Hematopoietic multipotent progenitor cell treated with erythropoietin and hydrocortisone succinate and interleukin-3 and kit ligand, for 4 days (in vitro differentiated cells): ENCODE data around the gene TSHZ3.
A peak's percentile ranks its signal among the peaks of the same experiment; 100 is the strongest.

Experiments
- DNase-seq: peaks from one replicate; pipeline ENCODE4 v3.0.0-alpha.2; 2015

Gene TSHZ3

GRCh38 chr19:31280287-31281006 is 68.8 kb downstream of the TSHZ3 start:
- no peak for DNase-seq

- DNase-seq: no peak
Observed at GRCh38 chr19:31279436-31279765, 69.8 kb downstream of the TSHZ3 start.

- no peak for DNase-seq
Observed at GRCh38 chr19:31278555-31279435, 70.4 kb downstream of the TSHZ3 start.

GRCh38 chr19:31277516-31277915 is 71.7 kb downstream of the TSHZ3 start:
- no peak for DNase-seq

GRCh38 chr19:31276831-31277230 is 72.4 kb downstream of the TSHZ3 start:
- DNase-seq: no peak

- peak; percentile 41 for DNase-seq
Observed at GRCh38 chr19:31275068-31275334, 74.2 kb downstream of the TSHZ3 start.

GRCh38 chr19:31274251-31275067 is 74.8 kb downstream of the TSHZ3 start:
- DNase-seq: no peak

- DNase-seq: no peak
Observed at GRCh38 chr19:31272583-31273106, 76.6 kb downstream of the TSHZ3 start.

- no peak for DNase-seq
Observed at GRCh38 chr19:31271306-31271911, 77.8 kb downstream of the TSHZ3 start.

GRCh38 chr19:31270897-31271296 is 78.3 kb downstream of the TSHZ3 start:
- no peak for DNase-seq

- DNase-seq: no peak
Observed at GRCh38 chr19:31269425-31270127, 79.7 kb downstream of the TSHZ3 start.

- no peak for DNase-seq
Observed at GRCh38 chr19:31268751-31269383, 80.4 kb downstream of the TSHZ3 start.

GRCh38 chr19:31266731-31267130 is 82.5 kb downstream of the TSHZ3 start:
- DNase-seq: no peak

- DNase-seq: no peak
Observed at GRCh38 chr19:31266196-31266595, 83.0 kb downstream of the TSHZ3 start.

GRCh38 chr19:31264041-31264778 is 85.0 kb downstream of the TSHZ3 start:
- no peak for DNase-seq

GRCh38 chr19:31263328-31263727 is 85.9 kb downstream of the TSHZ3 start:
- DNase-seq: no peak

GRCh38 chr19:31262725-31263191 is 86.5 kb downstream of the TSHZ3 start:
- no peak for DNase-seq

- no peak for DNase-seq
Observed at GRCh38 chr19:31261603-31262212, 87.5 kb downstream of the TSHZ3 start.

GRCh38 chr19:31261019-31261602 is 88.1 kb downstream of the TSHZ3 start:
- DNase-seq: no peak
